Parathyroid adenoma (tissue), 2 donors: Measurements from ENCODE around the gene RALB.

Source experiments
- H2AFZ ChIP-seq: fragments of 300-600 bp; sonication (generic); one replicate; pipeline ENCODE4 v1.7.0; 2017; ENCODE audit warnings: antibody characterized with exemption, mild to moderate bottlenecking
- H3K27ac ChIP-seq: fragments of 300-600 bp; sonication (generic); one replicate; pipeline ENCODE4 v1.7.0; 2017
- H3K27me3 ChIP-seq: fragments of 300-600 bp; sonication (generic); one replicate; pipeline ENCODE4 v1.7.0; 2017; ENCODE audit warnings: low read length; ENCODE audit not compliant: control insufficient read depth, insufficient read depth
- H3K36me3 ChIP-seq: fragments of 300-600 bp; sonication (generic); one replicate; pipeline ENCODE4 v1.7.0; 2017; ENCODE audit warnings: low read length; ENCODE audit not compliant: control insufficient read depth, insufficient read depth
- H3K4me1 ChIP-seq: fragments of 300-600 bp; sonication (generic); one replicate; pipeline ENCODE4 v1.7.0; 2017; ENCODE audit warnings: control low read depth
- H3K4me2 ChIP-seq: fragments of 300-600 bp; sonication (generic); one replicate; pipeline ENCODE4 v1.7.0; 2017; ENCODE audit warnings: low read length
- H3K4me3 ChIP-seq: fragments of 300-600 bp; sonication (generic); one replicate; pipeline ENCODE4 v1.7.0; 2017; ENCODE audit warnings: low read depth, low read length
- H3K79me2 ChIP-seq: fragments of 300-600 bp; sonication (generic); one replicate; pipeline ENCODE4 v1.7.0; 2017; ENCODE audit warnings: control low read depth
- H3K9ac ChIP-seq: fragments of 300-600 bp; sonication (generic); one replicate; pipeline ENCODE4 v1.7.0; 2017; ENCODE audit warnings: mild to moderate bottlenecking
- H3K9me3 ChIP-seq: fragments of 300-600 bp; sonication (generic); one replicate; pipeline ENCODE4 v1.7.0; 2017; ENCODE audit warnings: low read length; ENCODE audit not compliant: control insufficient read depth
- TF ChIP-seq, protein P1 (sequence below): fragments of 300-600 bp; sonication (generic); IDR thresholded peaks from one replicate; pipeline ENCODE4 v1.7.0; 2017; ENCODE audit warnings: antibody characterized with exemption, mild to moderate bottlenecking
- donor health status: primary hyperparathyroidism.

Gene RALB

DNA sequence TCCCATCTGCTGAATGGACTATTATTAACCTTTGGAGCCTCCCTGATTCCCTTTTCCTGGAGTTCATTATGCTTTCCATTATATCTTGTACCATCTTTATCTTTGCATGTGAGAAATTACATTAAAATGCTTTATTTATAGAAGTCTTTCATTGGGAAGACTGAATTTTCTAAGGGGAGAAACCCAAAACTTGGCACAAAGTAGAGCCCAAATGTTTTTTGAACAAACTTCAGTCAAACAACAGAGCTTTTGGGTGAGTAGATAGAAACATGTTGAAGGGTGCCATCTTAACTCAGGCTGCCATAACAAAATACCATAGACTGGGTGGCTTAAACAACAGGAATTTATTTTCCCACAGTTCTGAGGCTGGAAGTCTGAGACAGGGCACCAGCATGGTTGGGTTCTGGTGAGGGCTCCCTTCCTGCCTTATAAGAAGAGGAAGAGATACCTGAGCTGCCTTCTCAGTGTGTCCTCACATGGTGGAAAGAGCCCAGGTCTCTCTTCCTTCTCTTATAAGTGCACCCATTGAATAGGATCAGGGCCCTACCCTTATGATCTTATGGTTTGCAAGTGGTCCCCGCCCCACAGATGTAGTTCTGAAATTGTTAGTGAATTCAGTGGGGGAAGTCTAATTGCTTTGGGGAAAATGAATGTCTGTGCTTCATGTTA is 19.2 kb downstream of the RALB start:
- no peak overlapping the region for H3K4me3 ChIP-seq
- H3K27me3 ChIP-seq: no peaks in the 10 kb centered on the region
- H3K9me3 ChIP-seq: no peaks in the 10 kb centered on the region
- H3K36me3 ChIP-seq: no peaks in the 10 kb centered on the region
- H3K27ac ChIP-seq: peak overlapping the region; percentile 92
- no peak overlapping the region for H2AFZ ChIP-seq
- TF ChIP-seq, protein P1, sequence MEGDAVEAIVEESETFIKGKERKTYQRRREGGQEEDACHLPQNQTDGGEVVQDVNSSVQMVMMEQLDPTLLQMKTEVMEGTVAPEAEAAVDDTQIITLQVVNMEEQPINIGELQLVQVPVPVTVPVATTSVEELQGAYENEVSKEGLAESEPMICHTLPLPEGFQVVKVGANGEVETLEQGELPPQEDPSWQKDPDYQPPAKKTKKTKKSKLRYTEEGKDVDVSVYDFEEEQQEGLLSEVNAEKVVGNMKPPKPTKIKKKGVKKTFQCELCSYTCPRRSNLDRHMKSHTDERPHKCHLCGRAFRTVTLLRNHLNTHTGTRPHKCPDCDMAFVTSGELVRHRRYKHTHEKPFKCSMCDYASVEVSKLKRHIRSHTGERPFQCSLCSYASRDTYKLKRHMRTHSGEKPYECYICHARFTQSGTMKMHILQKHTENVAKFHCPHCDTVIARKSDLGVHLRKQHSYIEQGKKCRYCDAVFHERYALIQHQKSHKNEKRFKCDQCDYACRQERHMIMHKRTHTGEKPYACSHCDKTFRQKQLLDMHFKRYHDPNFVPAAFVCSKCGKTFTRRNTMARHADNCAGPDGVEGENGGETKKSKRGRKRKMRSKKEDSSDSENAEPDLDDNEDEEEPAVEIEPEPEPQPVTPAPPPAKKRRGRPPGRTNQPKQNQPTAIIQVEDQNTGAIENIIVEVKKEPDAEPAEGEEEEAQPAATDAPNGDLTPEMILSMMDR: no peak
- H3K4me1 ChIP-seq: peaks cover 63% of the 10 kb centered on the region
- peaks cover 70% of the 10 kb centered on the region for H3K79me2 ChIP-seq
- no peak overlapping the region for H3K9ac ChIP-seq
- H3K4me2 ChIP-seq: peak overlapping the region; percentile 25

DNA sequence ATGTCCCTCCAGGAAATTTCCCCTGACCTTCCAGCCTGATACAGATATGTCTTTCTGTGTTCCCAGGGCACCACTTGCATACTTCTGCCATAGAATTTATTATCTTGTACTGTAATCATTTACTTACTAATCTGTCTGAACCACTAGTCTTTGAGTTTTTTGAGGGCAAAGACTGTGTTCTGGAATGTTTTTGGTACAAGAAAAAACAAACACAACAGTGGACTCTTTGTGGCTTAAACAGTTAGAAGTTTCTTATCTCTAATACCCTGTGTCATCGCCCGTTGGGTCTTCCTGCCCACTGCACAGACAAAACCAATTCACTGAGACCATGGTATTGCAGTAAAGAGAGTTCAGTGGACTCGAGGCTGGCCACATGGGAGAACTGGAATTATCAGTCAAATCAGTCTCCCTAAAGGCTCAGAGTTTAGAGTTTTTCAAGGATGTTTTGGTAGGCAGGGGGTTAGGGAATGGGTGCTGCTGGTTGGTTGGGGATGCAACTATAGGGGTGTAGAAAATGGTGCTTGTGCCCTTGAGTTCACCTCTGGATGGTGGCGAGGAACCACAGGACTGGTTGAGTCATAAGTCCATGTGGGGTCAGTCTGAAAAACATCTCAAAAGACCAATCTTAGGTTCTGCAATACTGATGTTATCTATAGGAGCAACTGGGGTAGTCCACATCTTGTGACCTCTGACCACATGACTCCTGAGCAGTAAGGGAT is 20.3 kb downstream of the RALB start:
- peak overlapping the region; percentile 92 for H3K27ac ChIP-seq
- H3K4me2 ChIP-seq: peak overlapping the region; percentile 25
- H3K9me3 ChIP-seq: no peaks in the 10 kb centered on the region
- TF ChIP-seq, protein P1: no peak
- no peak overlapping the region for H3K9ac ChIP-seq
- no peaks in the 10 kb centered on the region for H3K27me3 ChIP-seq
- peaks cover 74% of the 10 kb centered on the region for H3K4me1 ChIP-seq
- no peak overlapping the region for H3K4me3 ChIP-seq
- H3K79me2 ChIP-seq: peaks cover 72% of the 10 kb centered on the region
- H2AFZ ChIP-seq: no peak overlapping the region
- H3K36me3 ChIP-seq: no peaks in the 10 kb centered on the region

- TF ChIP-seq, protein P1: no peak
- Histone ChIP-seq H3K4me2 (peak overlapping the region; percentile 41), H3K79me2 (peaks cover 63% of the 10 kb centered on the region), H3K9ac (no peak overlapping the region), H3K27me3 (no peaks in the 10 kb centered on the region), H3K4me1 (peaks cover 79% of the 10 kb centered on the region), H3K27ac (peak overlapping the region; percentile 92), H2AFZ (no peak overlapping the region), H3K36me3 (no peaks in the 10 kb centered on the region), H3K4me3 (no peak overlapping the region), H3K9me3 (no peaks in the 10 kb centered on the region)
These were observed 23.2 kb downstream of the RALB start for GRCh38 chr2:120275617-120276400.

GRCh38 chr2:120277505-120278205 is 25.0 kb downstream of the RALB start:
- TF ChIP-seq, protein P1: no peak
- H3K9ac ChIP-seq: no peak overlapping the region
- H3K79me2 ChIP-seq: peaks cover 62% of the 10 kb centered on the region
- no peak overlapping the region for H3K4me3 ChIP-seq
- H3K9me3 ChIP-seq: no peaks in the 10 kb centered on the region
- no peaks in the 10 kb centered on the region for H3K36me3 ChIP-seq
- peak overlapping the region; percentile 92 for H3K27ac ChIP-seq
- H3K4me1 ChIP-seq: peaks cover 62% of the 10 kb centered on the region
- H2AFZ ChIP-seq: no peak overlapping the region
- H3K27me3 ChIP-seq: no peaks in the 10 kb centered on the region
- H3K4me2 ChIP-seq: peak overlapping the region; percentile 39
